ENCODE measurements around the gene OR14K1.
"Not testable (repeated sequence)": the region's sequence is repeated elsewhere in the genome, so short reads cannot be mapped to it uniquely, and the experiment has no call there.

Gene OR14K1

GRCh38 chr1:247738315-247738714 is at the start of gene OR14K1:
OR14K1 (plus strand) TSS chr1:247738615; CDS start chr1:247738615, 0 bp downstream.
- DNase-seq, result no peak

- no peak for DNase-seq
Measured at GRCh38 chr1:247701338-247701737, 37.1 kb upstream of the OR14K1 start.

- not testable (repeated sequence) for DNase-seq
Measured at GRCh38 chr1:247710681-247711080, 27.7 kb upstream of the OR14K1 start.

GRCh38 chr1:247713753-247714152 is 24.7 kb upstream of the OR14K1 start:
- no peak for DNase-seq

- DNase-seq, result no peak
Measured at GRCh38 chr1:247716546-247716945, 21.9 kb upstream of the OR14K1 start, which contains the start of gene OR6F1. OR6F1 (minus strand) TSS chr1:247716646; CDS start chr1:247712755, 3,891 bp downstream.

GRCh38 chr1:247721222-247721621 is 17.2 kb upstream of the OR14K1 start:
- DNase-seq, result no peak

GRCh38 chr1:247740721-247741120 is 2.3 kb downstream of the OR14K1 start:
- DNase-seq, result no peak

GRCh38 chr1:247741756-247742155 is 3.3 kb downstream of the OR14K1 start:
- no peak for DNase-seq

GRCh38 chr1:247742215-247742760 is 3.9 kb downstream of the OR14K1 start:
- not testable (repeated sequence) for DNase-seq

- DNase-seq, result no peak
Measured at GRCh38 chr1:247746391-247746935, 8.0 kb downstream of the OR14K1 start.

- DNase-seq, result no peak
Measured at GRCh38 chr1:247747616-247748015, 9.2 kb downstream of the OR14K1 start.

- DNase-seq, result no peak
Measured at GRCh38 chr1:247748041-247748440, 9.6 kb downstream of the OR14K1 start, which contains the start of gene OR14A2. OR14A2 (minus strand) TSS chr1:247748141.

- no peak for DNase-seq
Measured at GRCh38 chr1:247749870-247750269, 11.5 kb downstream of the OR14K1 start.

- not testable (repeated sequence) for DNase-seq
Measured at GRCh38 chr1:247754311-247754710, 15.9 kb downstream of the OR14K1 start.

GRCh38 chr1:247760456-247760855 is 22.0 kb downstream of the OR14K1 start, which contains the start of gene OR1C1:
OR1C1 (minus strand) TSS chr1:247760556; CDS start chr1:247758406, 2,150 bp downstream.
- no peak for DNase-seq

- DNase-seq, result no peak
Measured at GRCh38 chr1:247769603-247770002, 31.2 kb downstream of the OR14K1 start.
